ENCODE results near the gene GRAMD4. TPM values are rescaled to one million over a fixed set of nuclear protein-coding genes. Genes with fewer than 3 reads are reported as not detected.

Gene GRAMD4
- total RNA-seq, 4 donors from 2014 or later: 5.6 to 37.0 (median 15.2) TPM

DNA sequence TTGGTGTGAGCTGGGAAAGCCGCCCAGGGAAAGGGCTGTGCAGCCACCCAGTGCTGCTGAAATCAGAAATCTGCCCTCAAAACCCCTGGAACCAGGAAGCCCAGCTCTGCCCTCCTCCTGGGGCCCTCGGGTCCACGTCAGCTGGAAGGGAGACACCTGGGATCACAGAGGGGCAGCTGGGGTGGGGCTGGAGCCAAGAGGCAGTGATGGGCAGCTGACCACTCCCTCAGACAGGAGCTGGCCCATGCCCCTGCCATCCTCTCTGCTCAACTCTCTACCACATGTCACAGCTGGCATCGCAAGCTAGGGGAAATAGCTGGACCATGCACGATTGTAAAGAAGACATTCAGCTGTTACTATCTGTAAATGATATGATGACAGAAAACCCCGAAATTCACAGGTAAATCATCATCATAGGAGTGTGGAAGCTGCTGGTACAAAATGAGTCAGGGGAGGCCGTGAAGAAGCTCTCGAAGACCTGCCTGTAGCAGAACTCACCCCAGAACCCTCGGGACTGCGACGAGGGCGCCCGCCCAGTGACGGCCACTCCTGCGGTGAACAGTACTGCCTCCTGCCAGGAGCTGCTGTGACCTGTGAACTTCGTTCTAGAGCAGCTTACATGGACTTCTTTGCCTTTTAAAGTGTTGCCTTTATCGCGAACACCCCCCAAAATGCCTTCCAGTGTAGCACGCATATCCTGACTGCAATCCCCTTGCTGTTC is 62.0 kb downstream of the GRAMD4 start:
- TF ChIP-seq, protein P1, sequence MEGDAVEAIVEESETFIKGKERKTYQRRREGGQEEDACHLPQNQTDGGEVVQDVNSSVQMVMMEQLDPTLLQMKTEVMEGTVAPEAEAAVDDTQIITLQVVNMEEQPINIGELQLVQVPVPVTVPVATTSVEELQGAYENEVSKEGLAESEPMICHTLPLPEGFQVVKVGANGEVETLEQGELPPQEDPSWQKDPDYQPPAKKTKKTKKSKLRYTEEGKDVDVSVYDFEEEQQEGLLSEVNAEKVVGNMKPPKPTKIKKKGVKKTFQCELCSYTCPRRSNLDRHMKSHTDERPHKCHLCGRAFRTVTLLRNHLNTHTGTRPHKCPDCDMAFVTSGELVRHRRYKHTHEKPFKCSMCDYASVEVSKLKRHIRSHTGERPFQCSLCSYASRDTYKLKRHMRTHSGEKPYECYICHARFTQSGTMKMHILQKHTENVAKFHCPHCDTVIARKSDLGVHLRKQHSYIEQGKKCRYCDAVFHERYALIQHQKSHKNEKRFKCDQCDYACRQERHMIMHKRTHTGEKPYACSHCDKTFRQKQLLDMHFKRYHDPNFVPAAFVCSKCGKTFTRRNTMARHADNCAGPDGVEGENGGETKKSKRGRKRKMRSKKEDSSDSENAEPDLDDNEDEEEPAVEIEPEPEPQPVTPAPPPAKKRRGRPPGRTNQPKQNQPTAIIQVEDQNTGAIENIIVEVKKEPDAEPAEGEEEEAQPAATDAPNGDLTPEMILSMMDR (IDR thresholded peaks at IDR 0.05): no peak
- TF ChIP-seq POLR2A (IDR thresholded peaks at IDR 0.05): no peak
- Histone ChIP-seq H3K27me3 (no peaks in the 10 kb centered on the region), H3K4me3 (no peak overlapping the region), H3K9me3 (no peaks in the 10 kb centered on the region), H3K27ac (no peak overlapping the region), H3K4me1 (no peaks in the 10 kb centered on the region), H3K36me3 (no peaks in the 10 kb centered on the region)
- intact Hi-C loops (cut with DNase I; ENCODE audit: low total_unique reads): no loop called here
- no peak for DNase-seq

DNA sequence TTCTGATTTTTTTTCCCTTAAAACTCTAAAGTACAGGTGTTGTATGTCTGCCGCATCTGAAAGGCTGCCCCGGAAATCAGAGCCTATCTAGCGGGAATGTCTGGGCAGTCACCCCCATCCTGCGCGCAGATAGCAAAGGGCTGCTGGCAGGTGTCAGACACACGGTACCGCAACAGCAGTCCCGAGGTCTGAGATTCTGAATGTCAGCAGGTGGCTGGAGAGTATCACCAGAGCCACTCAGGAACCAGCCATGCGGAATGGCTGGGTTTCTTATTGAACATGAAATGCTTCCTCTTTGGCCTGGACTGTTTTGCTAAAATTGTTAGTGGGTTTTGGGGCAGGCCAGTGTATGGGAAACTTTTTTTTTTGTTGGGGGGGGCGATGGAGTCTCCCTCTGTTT is 64.5 kb downstream of the GRAMD4 start:
- no peak overlapping the region for H3K4me3 ChIP-seq
- no peaks in the 10 kb centered on the region for H3K4me1 ChIP-seq
- no peaks in the 10 kb centered on the region for H3K36me3 ChIP-seq
- no peak for DNase-seq
- no peaks in the 10 kb centered on the region for H3K27me3 ChIP-seq
- no peak overlapping the region for H3K27ac ChIP-seq
- TF ChIP-seq, protein P1 (IDR thresholded peaks at IDR 0.05): no peak
- TF ChIP-seq POLR2A (IDR thresholded peaks at IDR 0.05): no peak
- intact Hi-C loops (cut with DNase I; ENCODE audit: low total_unique reads): no loop called here
- H3K9me3 ChIP-seq: no peaks in the 10 kb centered on the region

DNA sequence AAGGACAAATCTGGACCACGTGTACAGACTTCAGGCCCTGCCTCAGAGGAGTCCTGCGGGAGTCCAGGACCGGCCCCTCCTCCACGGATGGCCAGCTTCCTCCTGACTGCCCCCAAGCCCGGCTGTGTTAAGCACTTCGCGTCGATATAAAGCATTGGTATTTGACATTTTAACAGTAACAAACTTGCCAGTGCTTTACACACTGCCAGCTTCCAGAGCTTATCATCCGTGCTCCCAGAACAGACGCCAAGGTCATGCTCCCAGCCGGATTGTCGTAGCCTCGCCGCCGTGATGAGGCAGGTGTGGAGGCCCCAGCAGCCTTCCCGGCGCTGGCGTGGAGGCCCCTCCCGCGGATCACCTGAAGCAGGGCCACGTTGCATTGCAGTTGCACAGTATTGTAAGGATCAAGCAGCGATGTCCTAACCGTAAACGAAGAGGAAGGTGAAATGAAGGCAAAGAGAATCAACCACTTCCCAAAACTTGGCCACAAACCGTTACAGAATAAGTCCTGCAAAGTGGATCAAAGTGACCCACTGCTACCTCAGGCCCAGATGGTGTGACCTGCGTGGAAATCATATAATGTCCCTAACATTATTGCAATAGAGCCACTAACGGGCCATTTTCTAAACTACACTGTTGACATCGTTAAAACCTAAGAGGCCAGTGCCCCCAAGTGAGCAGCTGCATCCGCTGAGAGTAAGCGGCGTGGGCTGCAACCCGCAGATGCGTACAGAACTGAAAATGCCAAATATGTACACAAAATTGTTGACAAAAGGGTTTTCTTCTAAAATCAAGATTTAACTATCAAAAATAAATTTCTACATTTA is 66.2 kb downstream of the GRAMD4 start:
- no peaks in the 10 kb centered on the region for H3K9me3 ChIP-seq
- intact Hi-C loops (cut with DNase I; ENCODE audit: low total_unique reads): no loop called here
- H3K4me1 ChIP-seq: no peaks in the 10 kb centered on the region
- DNase-seq: no peak
- no peak overlapping the region for H3K4me3 ChIP-seq
- no peaks in the 10 kb centered on the region for H3K27me3 ChIP-seq
- TF ChIP-seq, protein P1 (IDR thresholded peaks at IDR 0.05): no peak
- no peak for TF ChIP-seq POLR2A (IDR thresholded peaks at IDR 0.05)
- H3K27ac ChIP-seq: no peak overlapping the region
- no peaks in the 10 kb centered on the region for H3K36me3 ChIP-seq

DNA sequence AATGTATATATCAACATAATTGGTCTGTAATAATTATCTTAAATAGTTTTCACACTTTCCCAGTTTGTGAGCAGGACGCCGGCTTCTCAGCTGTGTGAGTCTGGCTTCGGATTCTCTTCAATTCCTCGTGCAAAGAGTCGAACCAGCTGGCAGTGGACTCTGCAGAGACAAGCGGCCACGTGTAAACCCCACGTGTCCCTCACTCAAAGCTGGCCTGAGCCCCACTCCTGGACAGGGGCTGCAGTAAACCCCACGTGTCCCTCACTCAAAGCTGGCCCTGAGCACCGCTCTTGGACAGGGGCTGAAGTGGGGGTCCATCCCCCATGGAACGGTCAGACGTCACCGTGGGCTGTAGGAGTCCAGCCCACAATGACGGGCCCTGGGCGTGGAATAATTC is 66.9 kb downstream of the GRAMD4 start:
- H3K27ac ChIP-seq: no peak overlapping the region
- H3K27me3 ChIP-seq: no peaks in the 10 kb centered on the region
- TF ChIP-seq POLR2A (IDR thresholded peaks at IDR 0.05): no peak
- TF ChIP-seq, protein P1 (IDR thresholded peaks at IDR 0.05): no peak
- no peaks in the 10 kb centered on the region for H3K9me3 ChIP-seq
- no peaks in the 10 kb centered on the region for H3K4me1 ChIP-seq
- H3K4me3 ChIP-seq: no peak overlapping the region
- no peak for DNase-seq
- H3K36me3 ChIP-seq: no peaks in the 10 kb centered on the region
- intact Hi-C loops (cut with DNase I; ENCODE audit: low total_unique reads): no loop called here

DNA sequence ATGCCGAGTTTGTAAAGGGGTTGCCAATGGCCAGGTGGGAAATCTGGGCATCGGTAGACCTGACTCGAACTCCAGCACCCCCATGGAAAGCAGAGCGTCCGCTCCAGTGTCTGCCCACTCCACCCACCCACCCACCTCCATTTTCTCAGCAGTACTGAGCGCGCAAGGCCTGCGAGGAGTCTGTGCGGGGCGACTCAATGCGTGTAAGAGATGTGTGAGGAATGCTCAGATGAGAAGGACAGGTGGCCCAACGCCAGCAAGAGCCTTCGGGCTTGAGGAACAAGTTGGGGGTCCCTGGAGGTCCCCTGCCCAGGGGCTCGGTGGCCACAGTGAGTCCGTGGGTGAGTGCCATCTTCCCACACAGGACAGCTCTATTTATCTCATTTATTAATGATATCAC is 67.3 kb downstream of the GRAMD4 start:
- no peak overlapping the region for H3K4me3 ChIP-seq
- no peaks in the 10 kb centered on the region for H3K4me1 ChIP-seq
- no peak overlapping the region for H3K27ac ChIP-seq
- TF ChIP-seq POLR2A (IDR thresholded peaks at IDR 0.05): no peak
- TF ChIP-seq, protein P1 (IDR thresholded peaks at IDR 0.05): no peak
- no peaks in the 10 kb centered on the region for H3K9me3 ChIP-seq
- no peaks in the 10 kb centered on the region for H3K27me3 ChIP-seq
- no peak for DNase-seq
- intact Hi-C loops (cut with DNase I; ENCODE audit: low total_unique reads): no loop called here
- no peaks in the 10 kb centered on the region for H3K36me3 ChIP-seq

Data from uterus (tissue), 4 donors.